NCI-H2029 treated with DMSO at 0.1 percent for 48 hours (cell line): ENCODE measurements around the gene SOBP.

Experiments used
- DNase-seq: peaks from one replicate; lab custom pipeline; 2025; lab: John Stamatoyannopoulos, UW

The SOBP gene

GRCh38 chr6:107554326-107554725 lies 64.4 kb downstream of the SOBP start:
- DNase-seq = no peak

GRCh38 chr6:107554918-107555317 lies 65.0 kb downstream of the SOBP start:
- DNase-seq = no peak

GRCh38 chr6:107555449-107555848 lies 65.5 kb downstream of the SOBP start:
- DNase-seq = no peak

- no peak for DNase-seq
Observed at GRCh38 chr6:107556082-107556481, 66.2 kb downstream of the SOBP start.

- DNase-seq = no peak
Observed at GRCh38 chr6:107557698-107558097, 67.8 kb downstream of the SOBP start.

- DNase-seq = no peak
Observed at GRCh38 chr6:107560657-107561056, 70.7 kb downstream of the SOBP start.

GRCh38 chr6:107561306-107561705 lies 71.4 kb downstream of the SOBP start:
- DNase-seq = no peak

- no peak for DNase-seq
Observed at GRCh38 chr6:107563694-107564588, 74.0 kb downstream of the SOBP start.

- DNase-seq = no peak
Observed at GRCh38 chr6:107564589-107564951, 74.7 kb downstream of the SOBP start.

GRCh38 chr6:107565165-107565723 lies 75.3 kb downstream of the SOBP start:
- no peak for DNase-seq

GRCh38 chr6:107567643-107568042 lies 77.7 kb downstream of the SOBP start:
- DNase-seq = no peak

- DNase-seq = no peak
Observed at GRCh38 chr6:107569473-107569872, 79.6 kb downstream of the SOBP start.

GRCh38 chr6:107571354-107571753 lies 81.4 kb downstream of the SOBP start:
- DNase-seq = no peak

GRCh38 chr6:107572886-107573285 lies 83.0 kb downstream of the SOBP start:
- DNase-seq = no peak

GRCh38 chr6:107574856-107575255 lies 84.9 kb downstream of the SOBP start:
- no peak for DNase-seq

- DNase-seq = no peak
Observed at GRCh38 chr6:107576852-107577251, 86.9 kb downstream of the SOBP start.

- no peak for DNase-seq
Observed at GRCh38 chr6:107578642-107579341, 88.9 kb downstream of the SOBP start.

- no peak for DNase-seq
Observed at GRCh38 chr6:107579456-107580056, 89.6 kb downstream of the SOBP start.

GRCh38 chr6:107582086-107582485 lies 92.2 kb downstream of the SOBP start:
- DNase-seq = no peak

GRCh38 chr6:107584726-107585125 lies 94.8 kb downstream of the SOBP start:
- no peak for DNase-seq

- DNase-seq = peak; percentile 33
Observed at GRCh38 chr6:107585815-107586435, 96.0 kb downstream of the SOBP start.

- DNase-seq = no peak
Observed at GRCh38 chr6:107587451-107587850, 97.5 kb downstream of the SOBP start.
